HG02884 (cell line): Measurements from ENCODE around the gene SPRY2.
"Not testable (repeated sequence)": the region's sequence is repeated elsewhere in the genome, so short reads cannot be mapped to it uniquely, and the experiment has no call there.

ENCODE experiments used
- ATAC-seq: cut with Tn5 transposase; IDR thresholded peaks from one replicate; pipeline ENCODE4 v1.9.1; 2021; ENCODE audit warnings: mild to moderate bottlenecking, moderate library complexity; ENCODE audit not compliant: unreplicated experiment

Gene SPRY2

DNA sequence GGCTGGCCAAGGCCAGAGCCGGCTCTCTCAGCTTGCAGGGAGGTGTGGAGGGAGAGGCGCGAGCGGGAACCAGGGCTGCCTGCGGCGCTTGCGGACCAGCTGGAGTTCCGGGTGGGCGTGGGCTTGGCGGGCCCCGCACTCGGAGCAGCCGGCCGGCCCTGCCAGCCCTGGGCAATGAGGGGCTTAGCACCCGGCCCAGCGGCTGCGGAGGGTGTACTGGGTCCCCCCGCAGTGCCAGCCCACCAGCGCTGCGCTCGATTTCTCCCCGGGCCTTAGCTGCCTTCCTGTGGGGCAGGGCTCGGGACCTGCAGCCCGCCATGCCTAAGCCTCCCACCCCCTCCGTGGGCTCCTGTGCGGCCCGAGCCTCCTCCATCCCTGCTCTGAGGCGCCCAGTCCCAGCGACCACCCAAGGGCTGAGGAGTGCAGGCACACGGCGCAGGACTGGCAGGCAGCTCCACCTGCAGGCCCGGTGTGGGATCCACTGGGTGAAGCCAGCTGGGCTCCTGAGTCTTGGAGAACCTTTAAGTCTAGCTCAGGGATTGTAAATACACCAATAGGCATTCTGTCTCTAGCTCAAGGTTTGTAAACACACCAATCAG, 14.7 kb upstream of the SPRY2 start:
- not testable (repeated sequence) for ATAC-seq

DNA sequence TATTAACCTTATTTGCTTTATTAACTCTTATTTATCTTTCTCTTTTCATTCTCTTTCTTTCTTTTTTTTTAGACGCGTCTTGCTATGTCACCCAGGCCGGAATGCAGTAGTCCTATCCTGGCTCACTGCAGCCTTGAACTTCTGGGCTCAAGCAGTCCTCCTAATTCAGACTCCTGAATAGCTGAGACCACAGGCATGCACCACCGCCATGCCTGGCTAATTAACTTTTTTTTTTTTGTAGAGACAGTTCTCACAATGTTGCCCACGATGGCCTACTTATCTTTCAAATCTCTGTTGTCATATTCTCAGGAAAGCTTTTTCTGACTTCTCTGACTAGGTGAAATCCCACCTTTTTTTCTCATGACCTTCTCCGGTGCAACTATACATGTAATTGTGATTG, 7.8 kb upstream of the SPRY2 start:
- ATAC-seq, result no peak

DNA sequence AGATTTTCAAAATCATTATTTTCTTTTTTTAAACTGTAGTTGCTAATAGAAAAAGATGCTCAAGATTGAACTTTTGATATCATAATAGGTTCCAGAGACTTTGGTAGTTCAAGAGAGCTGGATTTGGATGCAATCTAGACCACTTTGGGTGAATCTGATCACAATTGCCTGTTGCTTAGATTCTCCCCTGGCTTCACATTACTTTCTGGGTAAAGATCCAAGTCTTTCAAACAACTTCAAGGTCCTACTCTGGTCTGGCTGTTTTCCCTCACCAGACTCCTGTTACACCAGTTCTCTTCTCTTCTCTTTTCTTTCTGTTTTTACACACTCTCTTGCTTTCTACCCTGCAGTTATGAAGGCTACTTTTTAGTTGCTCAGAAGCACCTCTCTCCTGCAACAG, 7.4 kb upstream of the SPRY2 start:
- no peak for ATAC-seq

DNA sequence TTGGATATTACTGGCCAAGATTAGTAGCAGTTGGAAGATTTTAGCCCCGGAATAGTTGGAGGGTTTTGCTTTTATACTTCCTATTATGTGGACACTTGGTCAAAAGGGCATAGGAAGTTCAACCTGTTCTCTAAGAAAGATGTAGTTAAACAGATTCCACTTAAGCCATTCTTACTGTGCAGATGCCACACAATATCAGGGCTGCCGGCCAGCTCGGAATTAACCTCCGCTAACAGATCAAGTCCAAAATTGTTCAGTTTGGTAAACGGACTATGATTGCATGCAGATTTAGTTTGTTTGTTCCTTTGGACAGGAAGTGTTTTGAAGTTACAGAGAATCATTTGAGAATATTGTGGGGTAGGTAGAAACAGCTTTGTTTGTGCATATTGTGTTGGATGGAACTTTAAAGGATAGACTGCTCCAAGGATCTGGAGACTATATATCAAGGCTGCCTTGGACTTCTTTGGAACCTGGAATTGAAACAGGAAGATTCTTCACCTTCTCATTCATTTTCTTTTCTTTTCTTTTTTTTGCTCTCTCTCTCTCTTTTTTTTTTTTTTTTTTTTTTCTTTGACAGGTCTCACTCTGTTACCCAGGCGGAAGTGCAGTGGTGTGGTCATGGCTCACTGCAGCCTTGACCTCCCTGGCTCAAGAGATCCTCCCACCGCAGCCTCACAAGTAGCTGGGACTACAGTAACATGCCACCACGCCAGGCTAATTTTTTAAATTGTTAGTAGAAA, 5.0 kb upstream of the SPRY2 start:
- ATAC-seq, result no peak

DNA sequence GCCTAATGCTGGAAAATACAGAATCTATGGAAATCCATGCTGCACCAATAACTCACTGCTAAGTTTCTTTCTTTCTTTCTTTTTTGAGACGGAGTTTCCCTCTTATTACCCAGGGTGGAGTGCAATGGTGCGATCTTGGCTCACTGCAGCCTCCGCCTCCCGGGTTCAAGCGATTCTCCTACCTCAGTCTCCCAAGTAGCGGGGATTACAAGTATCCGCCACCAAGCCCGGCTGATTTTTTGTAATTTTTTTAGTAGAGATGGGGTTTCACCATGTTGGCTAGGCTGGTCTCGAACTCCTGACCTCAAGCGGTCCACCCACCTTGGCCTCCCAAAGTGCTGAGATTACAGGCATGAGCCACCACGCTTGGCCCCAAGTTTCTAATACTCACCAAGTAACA, 3.1 kb upstream of the SPRY2 start:
- not testable (repeated sequence) for ATAC-seq

DNA sequence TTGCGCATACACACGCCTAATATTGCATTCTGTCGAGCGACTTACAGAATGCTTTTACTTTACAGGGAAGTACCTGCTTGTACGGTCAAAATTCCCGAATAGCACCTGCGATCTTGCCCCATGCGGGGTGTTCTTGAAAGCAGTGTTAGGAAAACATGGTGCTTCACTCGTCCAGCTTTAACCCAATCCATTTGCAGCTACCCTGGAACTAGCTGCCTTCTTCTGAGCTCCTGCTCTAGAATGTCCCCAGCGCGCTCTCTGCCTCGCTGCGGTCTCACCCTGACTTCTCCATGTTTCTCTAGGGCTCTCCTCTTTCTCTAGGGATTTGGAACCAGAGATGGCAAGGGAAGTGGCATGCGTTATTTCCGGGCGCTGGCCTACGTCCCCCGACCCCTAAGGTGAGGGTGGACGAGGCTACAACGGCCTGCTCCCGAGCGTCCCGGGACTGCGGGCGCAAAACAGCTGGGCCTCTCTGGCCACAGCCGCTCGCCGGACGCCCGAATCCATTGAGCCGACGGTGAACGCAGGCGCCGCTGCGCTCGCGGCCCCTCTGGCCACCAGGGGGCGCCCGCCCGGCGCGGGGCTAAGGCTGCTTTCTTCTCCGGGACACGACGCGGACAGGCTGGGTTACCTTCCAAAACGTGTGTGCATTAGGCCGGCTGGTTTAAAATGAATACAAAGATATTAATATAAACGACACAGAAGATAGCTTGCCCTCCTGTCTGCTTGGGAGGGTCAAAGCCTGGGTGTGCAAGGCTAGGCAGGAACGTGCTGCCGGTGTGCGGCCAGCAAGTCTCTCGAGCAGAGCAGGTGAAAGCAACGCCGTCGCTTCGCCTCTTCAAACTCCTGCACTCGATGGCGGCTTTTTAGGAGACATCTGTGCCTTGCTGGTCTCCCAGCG, 1.8 kb upstream of the SPRY2 start:
- ATAC-seq, result peak; percentile 67

DNA sequence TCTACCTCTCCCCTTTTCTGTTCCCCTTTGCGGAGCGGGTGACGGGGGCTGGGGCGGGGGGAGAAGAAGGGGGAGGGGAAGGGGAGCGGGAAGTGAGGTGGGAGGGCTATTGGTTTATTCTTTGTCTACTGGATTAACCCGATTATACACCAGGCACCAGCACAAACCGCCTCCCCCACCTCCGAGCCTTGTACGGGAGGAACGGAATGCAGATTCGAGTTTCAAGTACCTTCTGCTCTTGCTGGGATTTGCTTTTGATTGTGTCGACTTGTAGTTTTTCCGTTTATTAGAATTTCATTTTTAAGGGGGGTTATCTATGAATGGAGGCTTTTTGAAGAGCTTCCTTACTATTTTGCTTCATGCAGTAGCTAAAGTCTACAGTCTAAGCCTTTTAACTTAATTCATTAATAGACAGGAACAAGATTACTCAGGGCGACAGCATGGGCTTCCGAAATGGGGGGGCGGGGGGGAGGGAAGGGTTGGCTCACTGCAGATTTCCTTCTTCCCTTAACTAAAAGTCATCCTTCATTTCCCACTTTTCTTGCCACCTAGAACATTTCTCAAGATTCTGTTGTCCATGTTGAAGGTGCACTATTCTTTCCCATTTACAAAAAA, 937 bp upstream of the SPRY2 start:
- ATAC-seq, result no peak

DNA sequence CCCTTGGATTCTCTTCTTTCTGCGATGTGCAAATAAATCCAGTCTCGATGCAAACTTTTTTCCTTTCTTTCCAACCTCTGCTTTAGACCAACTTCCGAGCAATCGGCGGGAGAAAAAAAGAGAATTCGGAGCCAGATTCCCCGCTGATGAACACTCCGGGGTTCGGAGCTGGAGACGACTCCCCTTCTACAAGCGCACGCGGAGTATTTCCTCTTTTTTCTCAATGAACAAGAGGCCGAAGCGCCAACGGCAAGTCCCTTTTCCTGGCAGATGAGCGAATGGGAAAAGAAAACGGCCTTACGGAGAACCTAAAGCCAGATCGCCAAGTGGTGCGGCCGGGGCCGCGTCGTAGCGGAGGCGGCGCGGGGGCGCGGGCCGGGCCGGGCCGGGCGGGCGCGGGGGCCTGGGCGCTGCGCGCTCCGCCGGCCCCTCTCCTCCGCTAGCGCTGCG, 250 bp downstream of the SPRY2 start:
- ATAC-seq, result peak; percentile 25

DNA sequence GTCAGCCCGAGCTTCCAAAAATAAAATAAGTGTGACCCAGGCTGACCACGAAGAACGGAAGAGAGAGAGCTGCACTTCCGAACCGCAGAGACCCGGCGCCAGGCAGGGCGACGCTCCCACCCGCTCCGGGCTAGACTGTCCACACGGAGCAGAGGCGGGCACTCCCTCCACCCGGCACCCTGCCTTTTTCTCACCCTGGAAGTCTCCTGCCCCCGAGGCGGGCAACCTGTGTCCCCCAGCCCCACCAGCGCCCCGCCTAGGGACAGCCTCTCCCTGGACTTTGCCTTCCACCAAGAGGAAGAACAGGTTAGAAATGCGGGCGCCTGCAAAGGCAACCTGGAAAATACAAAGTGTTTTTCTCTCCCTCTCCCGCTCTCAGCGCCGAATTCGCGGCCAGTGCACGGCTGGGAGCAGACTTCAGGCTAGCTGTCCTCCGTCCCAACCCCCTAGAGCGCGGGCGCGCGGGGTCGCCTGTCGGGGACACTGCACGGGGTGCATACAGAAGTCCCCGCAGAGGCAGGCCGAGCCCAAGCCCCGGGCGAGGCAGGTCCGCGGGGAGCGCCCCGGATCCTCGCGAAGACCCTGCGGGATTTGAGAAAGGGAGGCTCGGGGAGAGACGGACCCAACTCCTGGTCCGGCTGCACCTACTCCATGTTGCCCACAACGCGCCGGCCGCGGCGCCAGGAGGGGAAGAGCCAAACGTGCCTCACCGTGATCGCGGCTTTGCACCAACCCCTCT, 845 bp downstream of the SPRY2 start:
- no peak for ATAC-seq

DNA sequence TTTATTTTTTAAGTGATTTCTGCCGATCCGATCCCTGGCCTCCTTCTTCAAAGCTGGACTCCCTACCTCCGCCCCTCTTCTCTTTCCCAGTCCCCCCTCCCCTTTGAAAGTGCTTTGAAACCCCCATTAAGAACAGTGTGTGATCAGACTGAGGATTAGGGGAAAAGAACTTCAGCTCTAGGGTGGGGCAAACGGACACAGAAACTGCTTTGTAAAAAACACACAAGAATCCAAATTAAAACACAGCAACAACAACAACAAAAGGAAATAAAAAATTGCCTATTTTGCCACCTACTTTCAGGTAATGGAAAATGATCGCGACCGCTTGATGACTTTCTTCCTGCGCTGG, 1.4 kb downstream of the SPRY2 start:
- ATAC-seq, result no peak

DNA sequence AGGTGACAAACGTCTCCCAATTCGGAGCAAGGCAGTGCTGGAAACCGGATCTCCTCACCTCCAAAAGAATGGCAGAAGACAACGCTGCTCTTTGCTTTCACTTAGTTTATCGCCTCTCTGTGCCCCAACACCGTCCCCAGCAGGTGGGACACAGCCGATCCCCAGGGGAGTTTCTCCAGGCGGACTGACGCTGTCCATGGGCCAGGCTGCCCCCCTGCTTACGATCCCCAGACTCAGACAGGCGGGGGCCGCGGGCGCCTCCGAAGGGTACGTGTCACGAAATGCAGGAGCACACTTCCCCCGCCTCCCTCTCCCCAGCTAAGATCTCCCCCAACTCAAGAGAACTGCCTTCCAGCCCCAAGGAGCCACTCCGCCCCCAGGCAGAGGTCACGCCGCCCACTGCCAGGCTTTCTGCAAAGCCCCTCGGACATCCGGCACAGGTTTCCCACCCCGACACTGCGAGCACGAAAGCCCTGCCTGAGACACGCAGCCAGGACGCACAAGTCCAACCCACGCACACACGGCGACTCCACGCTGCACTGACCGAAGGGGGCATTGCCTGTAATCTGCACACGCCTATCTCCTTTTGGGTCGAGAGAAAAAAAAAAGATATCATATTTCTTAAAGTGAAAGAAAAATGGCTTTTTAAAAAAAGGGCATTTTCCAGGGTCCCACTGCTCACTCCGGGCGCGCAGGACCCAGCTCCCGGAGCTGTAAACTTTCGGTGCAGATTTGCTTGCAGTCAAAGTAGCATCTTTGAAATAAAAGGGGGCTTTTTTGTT, 2.0 kb downstream of the SPRY2 start:
- no peak for ATAC-seq

DNA sequence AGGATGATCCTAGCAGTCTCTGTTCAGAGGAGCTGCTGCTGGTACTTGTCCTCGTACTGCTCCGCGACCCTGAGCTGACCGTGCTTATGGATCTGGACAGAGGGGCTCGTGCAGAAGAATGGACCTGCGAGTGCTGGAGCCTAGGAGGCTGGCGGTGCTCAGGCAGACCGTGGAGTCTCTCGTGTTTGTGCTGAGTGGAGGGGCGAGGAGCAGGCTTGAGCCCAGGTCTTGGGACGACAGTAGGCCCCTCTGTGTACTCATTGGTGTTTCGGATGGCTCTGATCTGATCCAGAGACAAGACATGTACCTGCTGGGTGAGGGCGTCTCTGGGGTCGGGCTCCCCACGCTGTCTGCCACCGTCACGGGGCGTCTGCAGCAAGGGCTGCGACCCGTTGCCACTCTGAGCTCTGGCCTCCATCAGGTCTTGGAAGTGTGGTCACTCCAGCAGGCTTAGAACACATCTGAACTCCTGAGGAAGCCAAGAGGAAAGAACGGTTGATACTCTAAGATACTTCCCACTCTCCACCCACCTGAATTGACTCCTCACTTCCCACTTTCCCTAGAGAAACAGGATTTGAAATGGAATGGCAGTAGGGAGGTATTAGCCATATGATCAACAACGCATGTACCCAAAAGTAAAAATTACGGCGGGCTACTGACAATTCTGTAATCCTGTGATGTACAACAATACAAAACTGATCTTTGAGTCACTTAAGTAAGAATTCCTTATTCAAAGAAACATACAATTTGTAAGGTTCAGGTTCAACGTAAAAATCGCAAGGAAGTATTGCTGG, 3.4 kb downstream of the SPRY2 start:
- no peak for ATAC-seq

DNA sequence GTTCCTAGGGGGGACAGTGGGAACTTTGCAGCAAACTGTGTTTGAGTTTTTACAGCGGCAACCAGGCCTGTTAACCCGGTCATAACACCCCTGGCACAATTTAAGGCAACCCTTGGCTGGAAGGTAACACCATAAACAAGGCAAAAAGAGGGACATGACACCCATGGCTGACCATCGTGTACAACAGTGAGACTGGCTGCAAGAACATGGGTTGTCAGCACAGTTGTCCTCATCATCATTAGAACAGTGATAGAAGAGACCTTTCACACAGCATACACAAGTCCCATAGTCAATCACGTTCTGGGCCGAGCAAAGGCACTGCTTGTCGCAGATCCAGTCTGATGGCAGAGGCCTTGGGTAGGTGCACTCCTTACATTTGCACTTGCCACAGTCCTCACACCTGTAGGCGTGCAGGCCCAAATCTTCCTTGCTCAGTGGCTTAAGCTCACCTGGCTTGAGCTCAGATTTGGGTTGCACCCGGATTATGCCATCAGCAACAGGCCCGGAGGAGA, 4.1 kb downstream of the SPRY2 start:
- no peak for ATAC-seq

DNA sequence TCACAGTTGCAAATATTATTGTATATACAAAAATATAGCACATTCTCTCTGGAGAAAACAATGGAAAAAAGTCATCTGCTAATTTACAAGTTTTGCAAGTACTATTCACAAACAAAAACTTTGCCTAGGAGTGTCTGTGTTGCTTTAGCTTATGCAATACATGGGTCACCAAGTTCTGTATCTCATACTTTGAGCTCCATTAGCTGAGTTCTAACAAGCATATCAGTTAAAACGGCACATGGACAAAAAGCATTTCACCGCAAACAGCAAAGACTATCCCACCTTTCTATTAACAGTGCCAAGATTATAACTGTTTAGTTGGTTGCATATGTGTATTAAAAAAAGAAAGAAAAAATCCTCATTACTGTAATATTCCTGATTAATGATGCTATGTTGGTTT, 4.6 kb downstream of the SPRY2 start:
- no peak for ATAC-seq

DNA sequence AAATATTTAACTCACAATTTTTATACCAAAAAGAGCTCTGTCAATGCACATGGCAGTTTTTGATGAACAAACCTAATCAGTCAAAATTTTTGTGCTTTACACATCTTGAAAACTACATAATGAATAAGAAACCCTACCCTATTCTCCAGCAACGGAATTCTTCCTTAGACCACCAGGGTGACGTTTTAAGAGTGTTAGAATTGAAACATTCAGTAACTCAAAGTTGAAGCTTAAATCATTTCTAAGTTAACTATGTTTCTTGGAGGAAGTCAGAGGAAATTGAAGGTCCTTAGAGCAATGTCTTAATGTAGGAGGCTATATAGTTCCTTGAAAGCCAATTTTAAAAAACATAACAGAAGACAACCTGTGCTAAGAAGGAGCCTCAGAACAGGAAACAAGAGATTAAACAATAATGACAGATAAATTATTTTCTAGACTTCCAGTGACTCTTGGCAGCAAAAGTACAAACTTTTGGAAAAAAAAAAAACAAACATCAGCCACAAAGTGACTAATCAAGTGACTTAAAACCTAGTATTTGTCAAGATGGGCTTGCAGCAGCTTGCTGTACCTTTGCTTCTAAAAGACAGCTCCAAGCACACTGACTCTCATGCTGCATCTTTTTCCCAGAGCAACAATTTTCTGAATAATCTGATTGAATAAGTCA, 6.2 kb downstream of the SPRY2 start:
- ATAC-seq, result no peak

DNA sequence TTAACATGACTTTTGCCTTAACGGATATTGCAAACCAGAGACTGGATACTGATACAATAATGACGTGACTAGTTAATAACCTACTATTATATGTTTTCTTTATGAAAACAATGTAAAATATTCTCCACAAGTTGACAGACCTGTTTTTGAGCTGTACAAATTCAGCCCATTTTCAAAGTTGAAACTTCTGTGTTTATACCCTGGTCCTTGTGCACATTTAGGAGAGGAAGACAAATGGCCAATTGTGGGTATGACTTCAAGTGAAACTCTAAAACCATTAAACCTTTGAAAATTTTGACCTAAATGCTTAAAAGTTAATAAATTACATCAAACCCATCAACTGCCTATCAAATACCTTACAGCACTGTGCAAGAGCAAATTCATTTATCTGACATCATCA, 8.9 kb downstream of the SPRY2 start:
- no peak for ATAC-seq

DNA sequence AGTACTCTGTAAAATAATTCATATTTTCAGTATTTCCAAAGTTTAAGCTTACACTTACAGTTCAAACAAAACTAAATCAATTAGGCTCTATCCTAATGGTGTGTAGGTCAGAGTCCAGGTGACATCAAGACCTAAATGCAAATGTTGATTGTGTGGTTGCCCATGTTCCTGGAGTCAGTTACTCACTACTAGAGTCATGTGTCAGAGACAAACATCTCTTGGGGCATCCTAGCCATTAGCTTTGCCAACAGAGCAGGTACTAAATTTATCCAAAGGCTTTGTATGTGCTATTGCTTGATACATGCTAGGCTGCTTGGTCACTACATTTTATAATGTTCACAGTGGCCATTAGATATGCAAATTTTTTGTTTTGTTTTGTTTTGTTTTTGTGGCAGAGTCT, 11.7 kb downstream of the SPRY2 start:
- no peak for ATAC-seq

DNA sequence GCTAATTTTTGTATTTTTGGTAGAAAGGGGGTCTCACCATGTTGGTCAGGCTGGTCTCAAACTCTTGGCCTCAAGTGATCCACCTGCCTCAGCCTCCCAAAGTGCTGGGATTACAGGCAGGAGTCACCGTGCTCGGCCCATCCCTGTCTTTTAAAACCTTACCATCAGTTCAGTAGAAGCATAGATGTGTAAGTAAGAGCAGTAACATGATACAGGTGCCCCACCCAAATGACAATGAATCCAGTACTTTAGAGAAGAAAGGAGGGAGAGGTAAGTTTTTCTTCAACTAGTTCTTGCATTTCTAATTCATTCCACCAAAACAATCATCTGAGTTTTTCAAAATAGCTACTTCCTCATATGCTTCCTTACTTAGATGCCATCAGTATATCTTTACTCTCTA, 21.9 kb downstream of the SPRY2 start:
- no peak for ATAC-seq
